Measurements from ENCODE around the gene NCL. TPM values are rescaled to one million over a fixed set of nuclear protein-coding genes. Genes with fewer than 3 reads are reported as not detected.

Gene NCL
- total RNA-seq, 1 donor, result 92.6 TPM

- H3K9me3 ChIP-seq (ENCODE audit: low read depth, low read length), result peaks cover 5% of the 10 kb centered on the region
- H3K4me2 ChIP-seq (ENCODE audit: insufficient read depth, low read length), result peak overlapping the region; percentile 84
- peaks cover 10% of the 10 kb centered on the region for H3K4me1 ChIP-seq (ENCODE audit: insufficient read depth, low read length)
- no peak for DNase-seq (ENCODE audit: insufficient read length, low spot score, missing footprints)
- no peaks in the 10 kb centered on the region for H3K36me3 ChIP-seq (ENCODE audit: insufficient read depth, low read length)
- no peaks in the 10 kb centered on the region for H4K20me1 ChIP-seq (ENCODE audit: insufficient read depth, low read length)
- peak overlapping the region; percentile 78 for H2AFZ ChIP-seq (ENCODE audit: low read length)
- H3K27ac ChIP-seq (ENCODE audit: low read depth, low read length), result no peak overlapping the region
- no peaks in the 10 kb centered on the region for H3K79me2 ChIP-seq (ENCODE audit: insufficient read depth, low read length)
- H3K27me3 ChIP-seq (ENCODE audit: insufficient read depth, low read length), result peaks cover 2% of the 10 kb centered on the region
- no peak for TF ChIP-seq CTCF (IDR thresholded peaks at IDR 0.05; ENCODE audit: extremely low read depth, low read depth, low read length)
- peak overlapping the region; percentile 84 for H3K4me3 ChIP-seq (ENCODE audit: insufficient read depth, low read length)
Measured at GRCh38 chr2:231412618-231412963, 51.7 kb downstream of the NCL start.

GRCh38 chr2:231411831-231412617, 52.3 kb downstream of the NCL start:
- H2AFZ ChIP-seq (ENCODE audit: low read length), result peak overlapping the region; percentile 78
- peak; percentile 85 for TF ChIP-seq CTCF (IDR thresholded peaks at IDR 0.05; ENCODE audit: extremely low read depth, low read depth, low read length)
- H3K9me3 ChIP-seq (ENCODE audit: low read depth, low read length), result peaks cover 5% of the 10 kb centered on the region
- peaks cover 10% of the 10 kb centered on the region for H3K4me1 ChIP-seq (ENCODE audit: insufficient read depth, low read length)
- peak overlapping the region; percentile 84 for H3K4me2 ChIP-seq (ENCODE audit: insufficient read depth, low read length)
- no peak overlapping the region for H3K27ac ChIP-seq (ENCODE audit: low read depth, low read length)
- H4K20me1 ChIP-seq (ENCODE audit: insufficient read depth, low read length), result no peaks in the 10 kb centered on the region
- H3K36me3 ChIP-seq (ENCODE audit: insufficient read depth, low read length), result no peaks in the 10 kb centered on the region
- DNase-seq (ENCODE audit: insufficient read length, low spot score, missing footprints), result peak; percentile 95
- H3K79me2 ChIP-seq (ENCODE audit: insufficient read depth, low read length), result no peaks in the 10 kb centered on the region
- peaks cover 2% of the 10 kb centered on the region for H3K27me3 ChIP-seq (ENCODE audit: insufficient read depth, low read length)
- peak overlapping the region; percentile 84 for H3K4me3 ChIP-seq (ENCODE audit: insufficient read depth, low read length)

- Histone ChIP-seq H3K36me3 (ENCODE audit: insufficient read depth, low read length) (no peaks in the 10 kb centered on the region), H3K4me2 (ENCODE audit: insufficient read depth, low read length) (peak overlapping the region; percentile 84)
Measured at GRCh38 chr2:231411237-231411636, 53.0 kb downstream of the NCL start.

More at GRCh38 chr2:231411237-231411636, 53.0 kb downstream of the NCL start:
- no peaks in the 10 kb centered on the region for H3K79me2 ChIP-seq (ENCODE audit: insufficient read depth, low read length)
- peaks cover 2% of the 10 kb centered on the region for H3K27me3 ChIP-seq (ENCODE audit: insufficient read depth, low read length)
- no peak for TF ChIP-seq CTCF (IDR thresholded peaks at IDR 0.05; ENCODE audit: extremely low read depth, low read depth, low read length)
- no peaks in the 10 kb centered on the region for H4K20me1 ChIP-seq (ENCODE audit: insufficient read depth, low read length)
- H3K9me3 ChIP-seq (ENCODE audit: low read depth, low read length), result peaks cover 5% of the 10 kb centered on the region
- peaks cover 15% of the 10 kb centered on the region for H3K4me1 ChIP-seq (ENCODE audit: insufficient read depth, low read length)
- peak overlapping the region; percentile 84 for H3K4me3 ChIP-seq (ENCODE audit: insufficient read depth, low read length)
- no peak for DNase-seq (ENCODE audit: insufficient read length, low spot score, missing footprints)
- H2AFZ ChIP-seq (ENCODE audit: low read length), result no peak overlapping the region
- H3K27ac ChIP-seq (ENCODE audit: low read depth, low read length), result no peak overlapping the region
